HL-60 (cell line): Measurements from ENCODE around the gene RYR3.

Experiments used
- CTCF ChIP-seq: IDR thresholded peaks from one replicate; pipeline ENCODE4 v1.5.1; 2011; ENCODE audit warnings: low read length, control low read depth, inconsistent platforms; ENCODE audit not compliant: insufficient read depth
- GABPA ChIP-seq: IDR thresholded peaks from 2 replicates; pipeline ENCODE4 v1.6.1; 2012; ENCODE audit warnings: low read depth

- TF ChIP-seq CTCF (no peak), GABPA (no peak)
Measured at GRCh38 chr15:33360886-33361285, 50.1 kb downstream of the RYR3 start.
